K562 (cell line): ENCODE results near the gene ACOT13. TPM values are rescaled to one million over a fixed set of nuclear protein-coding genes. Genes with fewer than 3 reads are reported as not detected.

Source experiments
- CBX3 ChIP-seq, 2 experiments: IDR thresholded peaks; 1 replicate in 1 of 2; 2 replicates in 1 of 2; pipeline ENCODE4 v1.6.1; 2012; ENCODE audit warnings: inconsistent platforms in 2 of 2, low read length in 2 of 2, borderline replicate concordance in 1 of 2, control low read depth in 1 of 2
- HMG20B ChIP-seq: fragments of 250-450 bp; sonication (Bioruptor Pico); IDR thresholded peaks from 2 replicates; pipeline ENCODE4 v1.5.0; 2021; ENCODE audit warnings: mild to moderate bottlenecking
- JUND ChIP-seq, 2 experiments: IDR thresholded peaks; 2 replicates in 1 of 2; 3 replicates in 1 of 2; pipeline ENCODE4 v1.6.1; 2011; ENCODE audit warnings: borderline replicate concordance in 2 of 2, low read depth in 2 of 2, low read length in 2 of 2, improper control_type of control experiment in 1 of 2, missing biosample characterization in 1 of 2, missing genetic modification characterization in 1 of 2, missing genetic modification reagents in 1 of 2
- NCOR1 ChIP-seq: fragments of 450-650 bp; IDR thresholded peaks from 2 replicates; pipeline ENCODE4 v1.6.1; 2016; ENCODE audit warnings: mild to moderate bottlenecking, moderate library complexity
- NFATC3 ChIP-seq: fragments of 450-650 bp; IDR thresholded peaks from 2 replicates; pipeline ENCODE4 v1.6.1; 2017; ENCODE audit warnings: mild to moderate bottlenecking
- PKNOX1 ChIP-seq: fragments of 450-650 bp; IDR thresholded peaks from 2 replicates; pipeline ENCODE4 v1.6.1; 2016
- POLR2H ChIP-seq: IDR thresholded peaks from 2 replicates; pipeline ENCODE4 v1.6.1; 2016; ENCODE audit warnings: missing genetic modification characterization, low read depth, mild to moderate bottlenecking, control low read depth, missing compliant biosample characterization, moderate library complexity
- SIX5 ChIP-seq, 2 experiments: IDR thresholded peaks; 2 replicates each; pipeline ENCODE4 v1.6.1; 2011; ENCODE audit warnings: low read length in 2 of 2, borderline replicate concordance in 1 of 2, low read depth in 1 of 2, mild to moderate bottlenecking in 1 of 2, moderate library complexity in 1 of 2; ENCODE audit not compliant: insufficient read depth in 1 of 2
- XRCC5 ChIP-seq: fragments of 200-400 bp; formaldehyde crosslinking; IDR thresholded peaks from 2 replicates; pipeline ENCODE4 v1.6.1; 2017; ENCODE audit warnings: low read depth, mild to moderate bottlenecking, low read length
- YY1 ChIP-seq, 3 experiments: IDR thresholded peaks; 2 replicates each; pipeline ENCODE4 v1.6.1; 2011; ENCODE audit warnings: low read length in 2 of 3, mild to moderate bottlenecking in 2 of 3, moderate library complexity in 2 of 3, borderline replicate concordance in 1 of 3, control low read depth in 1 of 3, low read depth in 1 of 3; ENCODE audit not compliant: insufficient read depth in 3 of 3, insufficient replicate concordance in 2 of 3, control insufficient read depth in 1 of 3, insufficient read length in 1 of 3; ENCODE audit errors: extremely low read depth in 1 of 3
- ZBTB26 ChIP-seq: fragments of 450-650 bp; formaldehyde crosslinking; IDR thresholded peaks from 2 replicates; pipeline ENCODE4 v1.4.0; 2022; ENCODE audit warnings: missing genetic modification characterization
- ZBTB33 ChIP-seq: sonication (generic); formaldehyde crosslinking; IDR thresholded peaks from 2 replicates; pipeline ENCODE4 v1.8.1; 2023; ENCODE audit warnings: mild to moderate bottlenecking, missing genetic modification reagents
- ZNF655 ChIP-seq: fragments of 250-450 bp; sonication (Bioruptor Pico); IDR thresholded peaks from 2 replicates; pipeline ENCODE4 v1.5.0; 2021
- polyA plus RNA-seq, 8 experiments: library from polyadenylated mRNA; depleted of rRNA in 4 of 8; stranded (reverse) in 5 of 8; unstranded in 3 of 8; fragments of >200 nt; fragmentation: Nextera tagmentation in 2 of 8; fragmentation: Illumina TruSeq in 1 of 8; extraction: Ambion mirVana in 2 of 8; extraction: Trizol in 1 of 8; gene quantifications; 2 replicates each; pipeline versions ENCODE4 v1.2.1 to v1.2.3, GENCODE V29; 2011 to 2014; ENCODE audit warnings: inconsistent platforms in 1 of 8, missing spikeins in 1 of 8
- total RNA-seq, 7 experiments: library from RNA; depleted of rRNA in 6 of 7; stranded (reverse); fragments of >200 nt in 6 of 7; fragmentation: Illumina TruSeq in 2 of 7; extraction: Trizol in 2 of 7; gene quantifications; 2 replicates each; pipeline versions ENCODE4 v1.2.1 to v1.2.3, GENCODE V29; 2011 to 2021; ENCODE audit warnings: low replicate concordance in 1 of 7

ACOT13 gene
- total and polyA plus RNA-seq, 9 of the 15 experiments (the other 6 are each of a cell fraction or from before 2014, with no cell fraction given) = 14.1 to 129 (median 65.7) TPM

- peak in 1 of 2 experiments; percentile 50; a peak in 2 of 4 replicates for TF ChIP-seq SIX5 (IDR thresholded peaks at IDR 0.05; ENCODE audit: borderline replicate concordance in 1 of 2, insufficient read depth in 1 of 2, low read depth in 1 of 2, low read length in 2 of 2)
- TF ChIP-seq NCOR1 = 0 out of 2 replicates have a peak, but pooled peaks have one; percentile 44
- TF ChIP-seq ZBTB33 (CRISPR knock-in tag) = no peak
- TF ChIP-seq YY1 (IDR thresholded peaks at IDR 0.05; ENCODE audit: borderline replicate concordance in 1 of 3, control insufficient read depth in 1 of 3, extremely low read depth in 1 of 3, insufficient read depth in 3 of 3, insufficient read length in 1 of 3, insufficient replicate concordance in 2 of 3, low read depth in 1 of 3, low read length in 2 of 3) = peak; percentile 74 to 95 (median 93)
- peak; percentile 69; the same call in 1 of the 2 replicates for TF ChIP-seq HMG20B (CRISPR knock-in tag)
- peak; percentile 95 for TF ChIP-seq JUND (IDR thresholded peaks at IDR 0.05; ENCODE audit: borderline replicate concordance, low read depth, low read length)
- no peak; the same call in 2 of the 3 replicates for TF ChIP-seq JUND (tag; IDR thresholded peaks at IDR 0.05; ENCODE audit: borderline replicate concordance, low read depth, low read length)
- no peak for TF ChIP-seq NFATC3
- peak in 1 of 2 experiments; percentile 52; a peak in 1 of 3 replicates for TF ChIP-seq CBX3 (IDR thresholded peaks at IDR 0.05; ENCODE audit: borderline replicate concordance in 1 of 2, low read length in 2 of 2)
- no peak for TF ChIP-seq ZNF655 (CRISPR knock-in tag)
- peak; percentile 63; the same call in 1 of the 2 replicates for TF ChIP-seq PKNOX1
- TF ChIP-seq XRCC5 = peak; percentile 73
- TF ChIP-seq ZBTB26 (CRISPR knock-in tag) = no peak
- TF ChIP-seq POLR2H (tag) = peak; percentile 98
Observed at GRCh38 chr6:24720604-24721460, 54.0 kb downstream of the ACOT13 start (continued).
